Activated T-helper 17 cell treated with anti-CD3 and anti-CD28 coated beads, Interleukin-2, amount 50 U/mL, for 72 hours (primary cell): Measurements from ENCODE around the gene FOXA1. TPM values are rescaled to one million over a fixed set of nuclear protein-coding genes. Genes with fewer than 3 reads are reported as not detected.

ENCODE experiments used
- ATAC-seq: fragments of 150-1000 bp; cut with Tn5 transposase; replicated peaks from 2 replicates; pipeline ENCODE4 v1.10.0; 2021; ENCODE audit warnings: mild to moderate bottlenecking, moderate library complexity
- H3K27ac Mint-ChIP-seq: one replicate; pipeline ENCODE4 v1.8.0; 2022; ENCODE audit warnings: mixed read lengths
- H3K27me3 Mint-ChIP-seq: one replicate; pipeline ENCODE4 v1.8.0; 2022; ENCODE audit warnings: mixed read lengths
- H3K36me3 Mint-ChIP-seq: one replicate; pipeline ENCODE4 v1.8.0; 2022; ENCODE audit warnings: low read depth, mild to moderate bottlenecking, mixed read lengths
- H3K4me1 Mint-ChIP-seq: one replicate; pipeline ENCODE4 v1.8.0; 2022; ENCODE audit warnings: mixed read lengths
- H3K4me3 Mint-ChIP-seq: one replicate; pipeline ENCODE4 v1.8.0; 2022; ENCODE audit warnings: mild to moderate bottlenecking, mixed read lengths
- H3K9me3 Mint-ChIP-seq: one replicate; pipeline ENCODE4 v1.8.0; 2022; ENCODE audit warnings: mixed read lengths
- total RNA-seq, 2 donors: library from RNA; stranded (reverse); gene quantifications; one replicate each; pipeline ENCODE4 v1.2.3, GENCODE V29; 2022

Gene FOXA1
- total RNA-seq, 2 donors from 2014 or later, result 0.21 TPM; not detected in 1

DNA sequence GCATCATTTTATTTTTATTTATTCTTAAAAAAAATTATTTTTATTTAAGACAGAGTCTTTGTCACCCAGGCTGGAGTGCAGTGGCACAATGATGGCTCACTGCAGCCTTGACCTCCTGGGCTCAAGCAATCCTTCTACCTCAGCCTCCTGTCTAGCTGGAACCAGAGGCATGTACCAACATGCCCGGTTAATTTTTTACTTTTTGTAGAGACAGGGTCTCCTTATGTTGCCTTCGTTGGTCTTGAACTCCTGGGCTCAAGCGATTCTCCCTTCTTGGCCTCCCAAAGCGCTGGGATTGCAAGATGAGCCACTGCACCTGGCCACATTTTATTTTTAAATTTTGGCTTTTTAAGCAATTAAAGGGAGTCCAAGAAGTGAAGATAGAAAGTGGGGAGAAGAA, 21.8 kb upstream of the FOXA1 start:
- no peak overlapping the region for H3K4me3 Mint-ChIP-seq
- H3K27me3 Mint-ChIP-seq, result peaks cover 9% of the 10 kb centered on the region
- peaks cover 11% of the 10 kb centered on the region for H3K9me3 Mint-ChIP-seq
- no peaks in the 10 kb centered on the region for H3K36me3 Mint-ChIP-seq
- no peak for ATAC-seq
- no peaks in the 10 kb centered on the region for H3K4me1 Mint-ChIP-seq
- no peak overlapping the region for H3K27ac Mint-ChIP-seq

DNA sequence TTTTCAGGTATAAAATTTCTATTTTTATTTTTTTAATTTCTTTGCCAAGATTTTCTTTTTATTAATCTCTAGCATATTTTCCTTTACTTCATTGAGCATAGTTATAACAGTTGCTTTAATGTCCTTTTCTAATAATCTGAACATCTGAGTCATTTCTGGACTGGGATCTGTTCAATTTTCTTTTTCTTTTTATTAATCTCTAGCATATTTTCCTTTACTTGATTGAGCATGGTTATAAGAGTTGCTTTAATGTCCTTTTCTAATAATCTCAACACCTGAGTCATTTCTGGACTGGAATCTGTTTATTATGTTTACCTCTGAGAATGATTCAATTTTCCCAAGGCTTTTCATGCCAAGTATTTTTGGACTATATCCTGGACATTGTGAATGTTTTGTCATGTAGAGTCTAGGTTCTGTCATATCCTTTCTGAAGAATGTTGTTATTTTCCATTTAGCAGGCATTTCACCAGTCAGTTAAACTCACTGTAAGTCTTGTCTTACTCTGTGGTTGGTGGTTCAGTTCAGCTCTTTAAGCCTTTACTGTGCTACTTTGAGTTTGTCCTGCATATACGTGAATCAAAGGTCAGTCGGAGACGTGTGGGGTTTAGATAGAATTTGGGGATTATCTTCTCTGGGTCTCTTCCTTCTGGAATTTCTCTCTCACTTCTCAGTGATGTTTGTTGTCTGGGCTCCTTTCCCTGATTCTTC, 20.7 kb upstream of the FOXA1 start:
- no peaks in the 10 kb centered on the region for H3K4me1 Mint-ChIP-seq
- H3K36me3 Mint-ChIP-seq, result no peaks in the 10 kb centered on the region
- ATAC-seq, result no peak
- peaks cover 8% of the 10 kb centered on the region for H3K9me3 Mint-ChIP-seq
- H3K27ac Mint-ChIP-seq, result no peak overlapping the region
- H3K27me3 Mint-ChIP-seq, result peaks cover 9% of the 10 kb centered on the region
- no peak overlapping the region for H3K4me3 Mint-ChIP-seq

DNA sequence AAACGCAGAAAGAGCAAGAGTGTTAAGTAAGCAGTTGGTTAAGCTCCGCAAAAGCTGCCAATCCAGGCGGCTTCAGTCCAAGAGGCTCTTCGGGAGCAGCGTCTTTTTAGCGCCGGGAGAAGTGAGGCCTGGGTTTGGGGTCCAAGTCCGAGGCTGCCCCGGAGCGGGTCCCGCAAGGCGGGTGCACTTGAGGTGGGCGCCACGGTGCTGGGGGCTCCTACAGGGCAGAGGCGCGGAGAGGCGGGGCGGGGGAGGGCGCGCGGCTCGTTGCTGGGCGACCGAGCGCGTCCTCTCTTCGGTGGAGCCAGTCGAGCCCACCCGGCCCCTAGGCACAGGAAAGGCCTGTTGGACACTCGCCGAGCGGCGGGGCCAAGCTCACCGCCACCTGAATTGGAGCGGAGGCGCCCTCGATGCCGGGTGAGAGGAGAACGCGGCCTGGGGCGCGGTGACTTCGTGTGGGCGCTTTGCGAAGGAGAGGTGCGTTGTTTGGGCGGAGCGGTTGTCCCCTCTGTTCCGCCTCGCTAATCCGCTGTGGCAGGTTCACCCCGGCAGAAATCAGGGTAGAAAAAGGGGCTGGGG, 16.0 kb upstream of the FOXA1 start:
- Mint-ChIP-seq H3K9me3 (peaks cover 12% of the 10 kb centered on the region), H3K27me3 (peaks cover 16% of the 10 kb centered on the region), H3K4me3 (no peak overlapping the region), H3K36me3 (no peaks in the 10 kb centered on the region), H3K4me1 (no peaks in the 10 kb centered on the region), H3K27ac (no peak overlapping the region)
- ATAC-seq, result no peak

DNA sequence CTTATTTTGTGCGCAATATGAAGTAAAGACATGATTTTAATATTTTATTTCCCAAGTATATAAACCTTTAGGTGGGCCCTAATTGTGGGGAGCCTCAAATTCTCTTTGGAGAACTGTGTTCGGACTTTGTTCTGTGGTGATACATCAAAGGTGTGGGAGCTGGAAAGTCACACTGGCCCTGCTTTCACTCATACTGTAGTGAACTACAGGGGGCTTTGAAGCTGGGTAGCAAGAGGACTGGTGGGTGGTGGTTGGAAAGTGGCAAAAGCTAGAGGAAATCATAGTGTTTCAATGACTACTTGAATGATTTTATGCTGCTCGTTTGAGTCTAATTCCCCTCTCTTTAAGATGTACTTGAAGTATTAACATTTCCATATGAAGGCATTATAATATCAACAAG, 13.6 kb upstream of the FOXA1 start:
- Mint-ChIP-seq H3K9me3 (peaks cover 8% of the 10 kb centered on the region), H3K27ac (no peak overlapping the region), H3K4me1 (no peaks in the 10 kb centered on the region), H3K27me3 (peaks cover 19% of the 10 kb centered on the region), H3K36me3 (no peaks in the 10 kb centered on the region), H3K4me3 (no peak overlapping the region)
- no peak for ATAC-seq

DNA sequence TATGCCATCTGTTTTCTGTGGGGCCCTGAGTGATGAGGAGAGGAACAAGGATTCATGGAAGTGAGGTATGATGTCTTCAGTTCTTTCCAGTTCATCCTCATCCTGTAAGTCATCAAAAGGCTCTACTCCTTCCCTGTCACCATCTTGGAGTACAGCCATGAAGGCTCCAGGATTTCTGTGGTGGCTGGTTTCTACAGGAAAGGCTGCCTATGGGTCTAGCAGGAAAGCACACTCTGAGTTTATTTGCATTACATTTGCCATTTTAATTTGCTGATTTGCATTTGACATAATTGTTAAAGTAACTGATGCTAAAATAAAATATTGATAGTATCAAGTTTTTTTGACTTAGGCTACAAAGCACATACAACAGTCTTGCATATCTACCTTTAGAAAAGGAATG, 11.6 kb upstream of the FOXA1 start:
- H3K27ac Mint-ChIP-seq, result no peak overlapping the region
- H3K4me1 Mint-ChIP-seq, result no peaks in the 10 kb centered on the region
- H3K9me3 Mint-ChIP-seq, result peaks cover 8% of the 10 kb centered on the region
- H3K27me3 Mint-ChIP-seq, result peaks cover 21% of the 10 kb centered on the region
- H3K36me3 Mint-ChIP-seq, result no peaks in the 10 kb centered on the region
- no peak overlapping the region for H3K4me3 Mint-ChIP-seq
- no peak for ATAC-seq

DNA sequence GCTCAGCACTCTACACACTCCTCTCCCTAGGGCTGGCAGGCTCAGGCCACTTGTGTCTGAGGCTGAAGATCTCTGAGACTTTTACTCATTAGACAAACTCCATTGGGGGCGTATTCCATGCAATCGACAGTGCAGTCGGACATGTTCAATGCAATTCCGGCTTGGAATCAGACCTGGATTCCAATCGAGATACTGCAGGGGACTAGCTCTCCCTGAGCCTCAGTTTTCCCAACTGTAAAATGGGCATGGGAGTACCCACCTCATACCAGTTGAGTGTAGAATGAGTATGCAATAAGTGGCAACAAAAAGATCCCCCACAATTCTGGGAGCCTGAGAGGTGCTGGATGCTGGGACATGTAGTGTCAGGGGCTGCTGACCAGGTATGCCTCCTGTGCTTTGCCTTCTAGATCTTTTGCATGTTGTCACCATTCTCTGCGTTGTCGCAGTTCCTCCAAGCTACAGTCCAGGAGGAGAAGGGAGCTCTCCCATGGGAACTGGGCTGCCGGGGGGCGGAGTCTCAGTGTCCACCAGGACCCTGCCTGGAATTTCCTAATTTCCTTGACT, 8.7 kb upstream of the FOXA1 start:
- H3K36me3 Mint-ChIP-seq, result peaks cover 7% of the 10 kb centered on the region
- H3K9me3 Mint-ChIP-seq, result peaks cover 6% of the 10 kb centered on the region
- peaks cover 30% of the 10 kb centered on the region for H3K27me3 Mint-ChIP-seq
- no peaks in the 10 kb centered on the region for H3K4me1 Mint-ChIP-seq
- no peak overlapping the region for H3K4me3 Mint-ChIP-seq
- ATAC-seq, result no peak
- H3K27ac Mint-ChIP-seq, result no peak overlapping the region

DNA sequence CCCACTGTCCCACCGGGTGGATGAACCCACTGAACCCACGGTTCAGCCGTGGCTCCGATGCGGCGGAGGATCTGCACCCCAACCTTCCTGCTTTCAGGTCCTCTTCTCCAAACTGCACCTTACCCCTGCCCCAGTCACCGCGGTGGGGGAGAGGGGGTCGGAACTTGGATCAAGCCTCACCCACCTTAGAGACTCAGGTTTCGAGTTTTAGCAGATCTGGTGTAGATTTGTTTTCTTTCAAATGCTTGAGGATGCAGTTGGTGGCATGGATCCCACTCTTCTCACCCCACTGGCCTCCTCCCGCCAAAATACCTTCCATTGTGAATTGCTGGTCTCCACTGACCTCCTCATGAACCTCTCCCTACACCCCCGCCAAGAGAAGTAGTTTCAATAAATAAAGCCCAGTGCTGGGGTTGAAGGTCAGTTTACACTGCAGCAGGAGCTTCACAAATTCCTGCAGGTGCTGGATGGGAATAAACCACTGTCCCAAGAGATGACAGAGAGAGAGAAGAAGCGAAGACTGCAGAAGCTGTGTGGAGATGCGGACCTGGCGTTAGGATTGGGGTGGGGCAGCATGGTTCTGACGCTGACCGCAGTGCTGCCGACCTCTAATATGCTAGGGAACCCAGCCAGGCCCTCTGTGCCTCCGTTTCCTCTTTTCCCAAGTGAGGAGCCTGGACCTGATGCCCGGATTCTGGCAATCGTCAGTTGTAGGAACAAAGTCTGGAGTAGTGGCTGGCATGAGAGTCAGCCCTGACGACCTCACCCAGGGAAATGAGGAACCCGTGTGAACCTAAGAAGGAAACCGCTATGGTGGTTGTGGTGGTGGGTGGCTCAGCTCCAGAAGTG, 7.8 kb upstream of the FOXA1 start:
- Mint-ChIP-seq H3K27me3 (peaks cover 34% of the 10 kb centered on the region), H3K36me3 (peaks cover 7% of the 10 kb centered on the region), H3K4me1 (no peaks in the 10 kb centered on the region), H3K4me3 (no peak overlapping the region), H3K9me3 (peaks cover 6% of the 10 kb centered on the region), H3K27ac (no peak overlapping the region)
- ATAC-seq, result no peak

DNA sequence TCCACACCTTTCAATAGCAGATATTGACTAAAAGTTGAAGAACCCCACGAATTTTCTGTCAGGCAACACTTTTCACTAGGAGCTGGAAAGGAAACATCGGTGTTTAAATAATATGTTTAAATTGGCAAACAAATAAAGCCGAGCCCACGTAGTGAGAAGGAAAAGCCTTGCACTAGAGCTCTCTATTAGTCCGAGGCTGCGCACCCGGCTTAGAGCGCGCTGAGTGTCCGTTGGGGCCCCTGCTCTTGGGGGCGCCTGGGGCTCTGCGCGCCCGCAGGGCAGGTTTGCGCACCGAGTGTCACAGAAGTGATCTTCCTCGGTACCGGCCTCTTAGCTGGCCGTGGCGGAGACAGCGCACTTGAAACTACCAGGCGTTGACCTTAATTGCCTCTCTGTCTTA, 6.8 kb upstream of the FOXA1 start:
- peaks cover 39% of the 10 kb centered on the region for H3K27me3 Mint-ChIP-seq
- peaks cover 6% of the 10 kb centered on the region for H3K9me3 Mint-ChIP-seq
- no peak for ATAC-seq
- H3K36me3 Mint-ChIP-seq, result peaks cover 7% of the 10 kb centered on the region
- no peaks in the 10 kb centered on the region for H3K4me1 Mint-ChIP-seq
- no peak overlapping the region for H3K4me3 Mint-ChIP-seq
- H3K27ac Mint-ChIP-seq, result no peak overlapping the region

DNA sequence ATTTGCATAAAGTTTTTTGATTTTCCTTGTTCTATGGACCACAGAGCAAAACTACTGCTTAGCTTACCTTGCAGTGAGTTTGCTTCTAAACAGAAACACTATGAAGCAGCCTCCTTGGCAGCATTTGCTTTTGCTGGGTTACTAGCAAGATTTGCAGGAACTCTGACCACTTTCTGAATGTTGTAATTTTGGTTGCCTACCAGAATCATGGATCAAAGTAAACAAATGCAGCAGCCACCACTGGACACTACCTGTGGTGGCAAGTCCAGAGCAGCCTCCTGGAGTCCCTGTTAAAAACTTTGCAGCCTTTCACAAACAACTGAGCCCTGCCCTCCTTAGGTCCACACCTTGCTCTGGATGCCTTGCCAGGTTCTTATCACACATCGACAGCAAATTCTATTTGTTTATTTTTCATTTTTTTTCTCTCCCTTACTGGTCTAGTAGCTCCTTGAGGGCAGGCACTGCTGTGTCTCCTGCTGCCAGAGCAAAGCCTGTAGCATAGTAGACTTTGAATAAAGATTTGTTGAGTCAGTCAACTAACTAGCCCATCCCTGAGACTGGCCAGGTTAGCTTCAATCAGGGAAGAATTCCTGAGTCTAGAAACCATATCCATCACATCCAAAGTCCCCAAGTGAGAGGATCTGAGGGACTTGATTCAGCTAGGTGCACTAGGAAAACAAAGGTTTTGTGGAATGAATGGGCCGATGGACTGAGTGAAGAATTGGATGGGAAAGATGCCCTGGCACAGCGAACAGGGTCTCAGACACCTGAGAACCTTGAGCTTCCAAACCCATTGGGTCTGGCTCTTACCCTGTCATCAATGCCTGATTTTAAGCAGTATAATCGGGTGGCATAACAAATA, 6.1 kb upstream of the FOXA1 start:
- no peak for ATAC-seq
- H3K27ac Mint-ChIP-seq, result no peak overlapping the region
- H3K4me3 Mint-ChIP-seq, result no peak overlapping the region
- peaks cover 3% of the 10 kb centered on the region for H3K9me3 Mint-ChIP-seq
- H3K36me3 Mint-ChIP-seq, result peaks cover 12% of the 10 kb centered on the region
- H3K4me1 Mint-ChIP-seq, result no peaks in the 10 kb centered on the region
- H3K27me3 Mint-ChIP-seq, result peaks cover 40% of the 10 kb centered on the region

DNA sequence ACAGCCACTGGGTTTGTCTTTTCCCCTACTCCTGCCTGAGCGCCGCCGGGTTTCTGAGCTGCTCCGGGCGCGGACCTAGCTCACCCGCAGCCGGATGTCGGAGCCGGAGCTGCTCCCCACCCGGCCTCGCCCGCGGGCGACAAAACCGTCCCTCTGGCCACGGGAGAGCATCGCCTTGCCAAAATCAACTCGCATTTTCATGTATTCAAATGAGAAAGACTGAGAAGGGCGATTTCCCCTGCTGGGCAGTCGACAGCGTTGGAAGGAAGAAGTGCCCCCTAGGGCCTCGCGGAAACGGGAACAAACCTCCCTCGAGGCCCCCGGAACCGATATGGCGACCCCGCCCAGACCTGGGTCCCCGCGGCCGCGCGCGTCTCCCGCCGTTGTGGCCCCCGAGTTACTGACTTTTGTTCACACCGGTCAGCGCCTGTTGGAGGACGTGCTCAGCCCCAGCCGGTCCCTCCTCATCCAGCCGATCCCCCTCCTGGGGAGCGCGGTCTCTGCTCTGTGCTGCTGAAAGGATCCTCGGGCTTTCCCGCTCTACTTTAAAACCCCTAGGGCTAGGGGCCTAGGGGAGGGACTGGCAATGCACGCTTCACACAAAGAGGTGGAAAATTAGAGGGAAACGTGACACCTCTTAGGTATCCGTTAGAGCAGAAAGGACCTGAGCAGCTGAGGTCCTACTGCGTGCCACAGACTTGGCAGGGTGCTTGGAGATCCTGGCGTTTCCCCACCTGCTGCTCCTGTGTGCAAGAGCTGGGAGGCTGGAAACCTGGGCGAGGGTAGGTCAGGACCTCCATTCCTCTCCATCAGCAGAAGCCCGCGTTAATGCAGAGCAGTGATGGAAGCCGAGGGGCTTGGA, 4.7 kb upstream of the FOXA1 start:
- peaks cover 3% of the 10 kb centered on the region for H3K9me3 Mint-ChIP-seq
- peaks cover 4% of the 10 kb centered on the region for H3K4me1 Mint-ChIP-seq
- H3K4me3 Mint-ChIP-seq, result peak overlapping the region; percentile 12
- no peak for ATAC-seq
- H3K27ac Mint-ChIP-seq, result no peak overlapping the region
- H3K36me3 Mint-ChIP-seq, result peaks cover 18% of the 10 kb centered on the region
- H3K27me3 Mint-ChIP-seq, result peaks cover 44% of the 10 kb centered on the region

DNA sequence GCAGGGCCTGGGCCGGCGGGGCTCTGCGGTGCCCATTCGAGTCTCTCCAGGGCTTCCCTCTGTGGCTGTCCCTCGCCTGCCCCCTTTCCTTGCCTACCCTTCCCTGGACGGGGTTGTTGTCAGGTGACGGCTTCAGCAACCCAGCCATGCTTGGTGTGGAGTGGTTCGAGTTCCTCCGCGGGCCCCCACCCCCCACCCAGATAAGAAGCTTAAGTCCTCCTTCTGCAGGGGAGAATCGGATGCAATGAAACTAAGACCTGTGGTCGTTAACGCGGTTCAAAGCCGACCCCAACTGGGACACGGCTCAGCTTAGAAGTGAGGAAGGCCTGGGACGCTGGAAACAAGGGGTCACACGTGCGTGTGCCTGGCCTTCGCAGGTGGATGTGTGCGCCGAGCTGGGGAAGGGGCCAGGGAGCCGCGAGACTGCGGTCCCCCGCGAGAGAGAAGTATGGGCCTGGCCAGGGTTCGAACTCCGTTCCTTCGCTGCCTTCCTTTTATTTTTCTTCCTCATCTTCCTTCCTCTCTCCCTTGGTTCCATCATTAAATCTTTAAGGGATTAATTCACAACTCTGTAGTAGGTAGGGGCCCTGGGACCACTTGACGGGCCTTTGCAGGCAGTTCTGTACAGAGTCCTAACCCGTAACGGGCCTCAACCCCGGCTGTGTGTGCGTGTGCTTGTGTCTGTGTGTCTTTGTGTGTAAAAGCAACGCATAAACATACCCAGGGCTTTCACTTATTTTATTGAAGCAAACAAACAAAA, 3.9 kb upstream of the FOXA1 start:
- H3K4me1 Mint-ChIP-seq, result peaks cover 7% of the 10 kb centered on the region
- H3K36me3 Mint-ChIP-seq, result peaks cover 18% of the 10 kb centered on the region
- peaks cover 46% of the 10 kb centered on the region for H3K27me3 Mint-ChIP-seq
- peak overlapping the region; percentile 12 for H3K4me3 Mint-ChIP-seq
- no peak overlapping the region for H3K27ac Mint-ChIP-seq
- ATAC-seq, result no peak
- H3K9me3 Mint-ChIP-seq, result peaks cover 3% of the 10 kb centered on the region

DNA sequence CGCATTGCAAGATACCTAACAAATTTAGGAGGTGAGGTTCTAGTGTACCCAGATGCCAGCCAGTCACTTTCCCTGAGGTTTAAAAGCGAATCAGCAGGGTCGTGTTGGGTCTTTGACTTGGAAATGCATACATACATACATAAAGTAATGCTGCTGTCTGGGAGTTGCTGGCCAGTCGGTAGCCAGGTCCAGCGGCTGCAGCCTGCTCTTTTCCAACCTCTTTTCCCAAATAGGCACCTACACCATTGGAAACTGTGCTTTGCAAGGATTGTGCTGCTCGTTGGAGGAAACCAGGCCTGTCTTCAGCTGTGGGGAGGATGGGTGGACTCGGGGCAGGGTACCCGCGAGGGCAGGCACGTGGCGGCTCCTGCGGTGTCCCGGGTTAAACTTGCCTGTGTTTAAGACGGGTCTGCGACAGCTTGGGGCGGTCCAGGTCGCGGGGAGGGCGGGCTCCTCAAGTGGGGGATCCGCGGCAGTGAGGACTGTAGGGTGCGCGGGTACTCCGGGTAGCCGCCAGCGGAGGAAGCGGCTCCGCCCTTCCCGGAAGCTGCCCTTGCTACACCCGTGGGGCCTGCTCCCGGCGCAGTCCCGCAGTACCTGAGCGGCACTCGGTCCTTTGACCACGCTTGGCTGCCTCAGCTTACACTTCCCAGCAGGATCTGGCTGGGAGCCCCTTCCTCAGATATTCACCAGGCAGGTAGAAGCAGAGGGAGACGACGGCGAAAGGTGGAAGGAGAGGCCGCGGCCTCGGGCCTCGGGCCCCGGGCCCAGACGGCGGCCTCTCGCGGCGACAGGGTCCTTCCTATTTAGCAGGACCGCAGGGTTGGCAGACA, 3.1 kb upstream of the FOXA1 start:
- no peak for ATAC-seq
- Mint-ChIP-seq H3K27me3 (peaks cover 51% of the 10 kb centered on the region), H3K4me3 (peak overlapping the region; percentile 12)

More for the DNA sequence above, 3.1 kb upstream of the FOXA1 start:
- no peak overlapping the region for H3K27ac Mint-ChIP-seq
- H3K36me3 Mint-ChIP-seq, result peaks cover 18% of the 10 kb centered on the region
- H3K4me1 Mint-ChIP-seq, result peaks cover 7% of the 10 kb centered on the region
- peaks cover 3% of the 10 kb centered on the region for H3K9me3 Mint-ChIP-seq
